GM12892 (cell line): ENCODE results near the gene LDLRAD4.

Experiments
- POLR2A ChIP-seq: IDR thresholded peaks from 2 replicates; pipeline ENCODE4 v1.6.1; 2011; ENCODE audit warnings: low read depth, low read length, control low read depth
- POLR2AphosphoS5 ChIP-seq: IDR thresholded peaks from 2 replicates; pipeline ENCODE4 v1.6.1; 2011; ENCODE audit warnings: low read depth, low read length, control low read depth
- TAF1 ChIP-seq: IDR thresholded peaks from 2 replicates; pipeline ENCODE4 v1.6.1; 2011; ENCODE audit warnings: low read depth, mild to moderate bottlenecking, control low read depth, low read length, borderline replicate concordance

- no peak for TF ChIP-seq POLR2AphosphoS5
- no peak for TF ChIP-seq POLR2A
- no peak for TF ChIP-seq TAF1
Observed at GRCh38 chr18:13207294-13207693, 11.3 kb upstream of the LDLRAD4 start.
